ENCODE data around the gene TMEM31.
A peak's percentile ranks its signal among the peaks of the same experiment; 100 is the strongest.

TMEM31 gene, protein sequence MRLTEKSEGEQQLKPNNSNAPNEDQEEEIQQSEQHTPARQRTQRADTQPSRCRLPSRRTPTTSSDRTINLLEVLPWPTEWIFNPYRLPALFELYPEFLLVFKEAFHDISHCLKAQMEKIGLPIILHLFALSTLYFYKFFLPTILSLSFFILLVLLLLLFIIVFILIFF

DNA sequence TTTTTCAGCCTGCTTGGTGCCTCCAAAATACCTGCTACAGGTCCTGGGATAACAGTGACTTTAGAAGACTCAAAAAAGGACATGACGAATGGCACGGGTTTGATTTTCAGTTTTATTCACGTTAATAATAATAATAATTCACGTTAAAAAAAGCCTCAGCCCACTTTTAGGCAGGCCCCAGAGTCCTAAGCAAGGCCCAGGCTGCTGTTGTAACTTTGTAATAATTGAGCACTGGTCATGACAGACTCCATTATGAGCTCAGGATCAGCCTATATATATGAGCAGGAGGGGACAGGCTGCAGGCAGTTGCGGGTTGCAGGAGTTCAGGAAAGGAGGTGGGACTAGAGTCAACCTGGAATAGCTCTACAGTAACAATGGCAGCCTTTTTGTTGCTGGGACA, at the start of gene TMEM31:
TSS of gene TMEM31 (plus strand) at position 301 of the 400 bp plus-strand sequence. CDS start 1,350 bp downstream, outside the sequence.
- Mint-ChIP-seq H3K4me3 (no peak within 1 kb of the TSS), H3K27ac (no peak within 1 kb of the TSS), H3K27me3 (no peaks in the 10 kb centered on the region), H3K36me3 (no peaks in the 10 kb centered on the region), H3K4me1 (no peaks in the 10 kb centered on the region), H3K9me3 (no peaks in the 10 kb centered on the region)

DNA sequence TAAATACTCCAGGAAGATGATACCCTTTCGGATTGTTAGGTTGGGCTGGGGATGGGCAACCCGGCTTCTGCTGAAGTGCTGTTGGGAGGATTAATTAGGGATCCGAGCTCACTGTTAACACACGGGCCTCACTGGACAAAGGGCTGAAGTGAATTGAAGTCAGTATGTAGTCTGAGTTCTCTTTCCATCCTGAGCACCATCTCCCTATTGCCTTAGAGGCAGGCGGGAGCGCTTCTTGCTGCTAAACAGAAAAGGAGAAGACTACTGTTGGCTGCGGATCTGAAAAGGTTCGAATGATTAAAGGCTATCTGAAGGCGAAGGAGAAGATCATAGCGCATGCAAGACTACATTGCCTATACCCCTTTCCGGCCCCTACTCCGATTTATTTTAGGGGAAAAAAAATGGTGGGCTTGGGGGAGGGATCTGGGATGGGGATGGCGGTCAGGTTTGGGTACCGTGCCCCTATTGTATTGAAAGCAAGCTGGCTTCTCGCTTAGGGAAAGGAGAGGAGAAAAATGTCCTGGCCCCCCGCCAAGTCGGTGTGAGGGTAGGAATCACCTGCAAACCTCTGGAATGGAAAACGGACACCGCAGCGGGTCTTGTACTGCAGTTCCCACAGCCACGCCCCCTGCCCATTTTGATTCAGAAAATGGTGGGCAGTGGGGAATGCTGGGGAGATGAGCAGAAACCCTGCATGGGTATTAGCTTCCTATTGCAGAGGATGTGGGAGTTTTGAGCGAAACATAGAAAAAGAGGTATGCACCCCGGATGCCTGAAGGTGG, 46.5 kb upstream of the TMEM31 start:
- Mint-ChIP-seq H3K9me3 (no peaks in the 10 kb centered on the region), H3K4me1 (no peaks in the 10 kb centered on the region), H3K27me3 (peaks cover 6% of the 10 kb centered on the region), H3K27ac (no peak overlapping the region), H3K4me3 (no peak overlapping the region), H3K36me3 (no peaks in the 10 kb centered on the region)

DNA sequence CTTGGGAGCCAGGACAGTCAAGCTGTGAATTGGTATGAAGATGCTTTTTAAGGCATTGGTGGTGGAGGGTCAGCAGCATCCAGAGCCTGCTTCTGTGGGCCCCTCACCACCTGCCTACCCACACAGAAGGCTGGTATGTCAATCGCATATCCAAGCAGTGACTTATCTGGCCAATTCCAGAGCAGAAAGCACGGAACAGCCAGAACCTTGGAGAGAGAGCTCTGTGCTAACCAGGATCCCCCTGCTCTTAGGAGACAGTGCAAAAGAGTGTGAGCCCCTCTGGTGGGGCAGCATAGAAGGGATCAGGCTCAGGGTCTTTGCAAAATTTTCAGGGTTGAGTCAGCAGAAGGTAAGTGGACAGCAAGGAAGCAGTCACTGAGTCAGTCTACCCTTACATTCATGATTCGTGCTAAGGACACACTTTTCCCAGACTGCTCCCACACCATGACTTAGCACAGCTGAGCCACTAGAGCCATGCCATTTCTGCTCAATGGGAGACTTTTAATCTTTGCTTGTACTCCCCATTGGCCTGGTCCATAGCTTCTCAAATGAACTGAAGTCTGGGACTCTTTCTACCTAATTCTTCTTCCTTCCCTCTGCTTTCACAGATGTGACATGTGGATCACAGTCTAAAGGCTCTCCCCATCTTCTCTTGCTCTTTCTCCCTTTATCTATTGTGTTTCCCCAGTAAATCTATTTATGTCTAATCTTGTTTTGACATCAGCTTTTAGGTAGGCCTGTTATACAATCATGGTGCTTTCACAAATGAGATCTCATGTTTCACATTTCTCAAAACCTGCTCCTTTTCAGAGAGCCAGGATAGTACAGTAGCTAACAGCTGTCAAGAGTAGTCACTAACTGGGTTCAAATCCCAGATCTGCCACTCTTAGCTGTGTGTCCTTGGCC, 44.3 kb upstream of the TMEM31 start:
- no peaks in the 10 kb centered on the region for H3K36me3 Mint-ChIP-seq
- no peaks in the 10 kb centered on the region for H3K9me3 Mint-ChIP-seq
- no peak overlapping the region for H3K27ac Mint-ChIP-seq
- peaks cover 4% of the 10 kb centered on the region for H3K27me3 Mint-ChIP-seq
- H3K4me1 Mint-ChIP-seq: no peaks in the 10 kb centered on the region
- H3K4me3 Mint-ChIP-seq: no peak overlapping the region

DNA sequence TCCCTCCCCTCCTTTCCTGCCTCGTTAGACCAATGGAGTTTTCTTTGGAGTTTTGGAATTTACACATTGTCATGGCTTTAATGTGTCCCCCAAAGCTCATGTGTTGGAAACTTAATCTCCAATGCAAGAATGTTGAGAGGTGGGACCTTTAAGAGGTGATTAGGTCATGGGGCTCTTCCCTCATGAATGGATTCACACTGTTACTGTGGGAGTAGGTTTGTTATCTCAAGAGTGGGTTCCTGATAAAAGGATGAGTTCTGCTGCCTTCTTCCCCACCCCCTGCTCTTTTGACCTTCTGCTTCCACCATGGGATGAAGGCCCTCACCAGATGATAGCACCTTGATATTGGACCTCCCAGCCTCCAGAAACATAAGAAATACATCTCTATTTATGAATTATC, 41.0 kb upstream of the TMEM31 start:
- Mint-ChIP-seq H3K36me3 (no peaks in the 10 kb centered on the region), H3K9me3 (no peaks in the 10 kb centered on the region), H3K27ac (no peak overlapping the region), H3K4me1 (no peaks in the 10 kb centered on the region), H3K4me3 (no peak overlapping the region), H3K27me3 (no peaks in the 10 kb centered on the region)

DNA sequence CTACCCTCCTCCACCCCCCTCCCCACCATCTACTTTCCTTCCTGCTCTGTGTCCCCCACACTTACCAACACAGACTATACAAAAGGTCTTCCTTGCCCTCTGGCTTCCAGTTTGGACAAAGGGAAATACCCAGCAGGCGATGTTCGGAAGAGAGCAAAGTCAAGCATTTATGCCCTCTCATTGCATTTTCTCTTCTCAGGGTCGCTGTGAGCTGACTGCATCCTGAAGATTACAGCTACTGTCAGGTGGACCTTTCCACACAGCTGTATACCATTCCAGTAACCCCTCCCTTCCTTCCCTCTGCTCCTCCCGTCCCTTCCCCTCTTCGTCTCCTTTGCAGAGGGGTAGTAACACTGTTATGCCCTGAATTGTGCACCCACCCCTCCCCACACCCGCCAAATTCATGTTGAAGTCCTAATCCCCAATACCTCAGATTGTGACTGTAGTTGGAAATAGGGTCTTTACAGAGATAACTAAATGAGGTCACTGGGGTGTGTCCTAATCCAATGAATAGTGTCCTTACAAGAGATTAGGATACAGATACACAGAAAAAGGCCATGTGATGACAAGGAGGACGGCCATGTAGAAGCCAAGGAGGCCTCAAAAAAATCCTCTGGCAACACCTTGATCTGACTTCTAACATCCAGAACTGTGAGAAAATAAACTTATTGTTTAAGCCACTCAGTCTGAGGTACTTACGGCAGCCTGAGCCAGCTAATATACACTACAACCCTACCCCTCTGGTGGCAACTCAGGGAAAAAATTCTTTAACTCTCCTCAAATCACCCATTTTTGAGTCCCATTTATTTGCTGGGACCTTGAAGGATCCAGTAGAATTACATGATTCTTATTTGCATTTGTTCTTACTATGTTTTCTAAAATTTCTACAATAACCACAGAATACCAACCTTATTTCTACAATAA, 35.9 kb upstream of the TMEM31 start:
- Mint-ChIP-seq H3K27me3 (no peaks in the 10 kb centered on the region), H3K27ac (no peak overlapping the region), H3K4me1 (peaks cover 9% of the 10 kb centered on the region), H3K9me3 (no peaks in the 10 kb centered on the region), H3K4me3 (no peak overlapping the region), H3K36me3 (peaks cover 7% of the 10 kb centered on the region)

DNA sequence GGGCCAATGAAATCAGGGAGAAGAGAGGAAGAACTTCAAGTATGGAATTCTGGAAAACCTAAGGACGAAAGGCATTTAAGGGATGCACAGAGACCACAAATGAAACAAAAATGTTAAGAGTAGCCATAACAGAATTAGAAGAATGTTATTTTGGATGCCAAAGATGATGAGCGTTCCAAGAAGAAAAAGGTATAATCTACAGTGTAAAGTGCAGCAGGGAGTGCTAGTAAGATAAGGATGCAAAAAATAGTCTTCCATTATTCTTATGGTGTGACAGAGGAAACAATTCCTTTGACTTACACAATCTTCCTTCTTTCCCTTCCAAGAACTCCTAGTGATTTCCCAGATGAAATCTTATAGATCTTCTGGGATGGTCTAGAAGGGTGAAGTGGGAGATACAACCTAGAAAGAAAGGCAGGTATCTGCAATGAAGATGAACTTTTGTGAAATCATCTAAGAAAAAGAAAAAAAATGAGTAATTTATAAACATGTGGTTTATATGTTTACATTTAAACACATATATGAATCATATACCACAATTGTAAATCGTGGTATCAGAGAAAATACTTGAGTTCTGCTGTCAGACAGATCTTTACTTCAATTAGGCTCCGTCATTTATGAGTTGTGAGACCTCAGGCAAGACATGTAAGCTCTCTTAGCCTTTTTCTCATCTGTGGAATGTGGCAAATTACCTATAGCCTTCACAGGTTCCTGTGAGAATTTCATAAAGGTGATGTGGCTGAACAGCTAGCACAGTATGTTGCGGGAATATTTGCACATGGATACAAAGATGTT, 32.3 kb upstream of the TMEM31 start:
- no peak overlapping the region for H3K27ac Mint-ChIP-seq
- H3K27me3 Mint-ChIP-seq: no peaks in the 10 kb centered on the region
- no peaks in the 10 kb centered on the region for H3K9me3 Mint-ChIP-seq
- peaks cover 7% of the 10 kb centered on the region for H3K36me3 Mint-ChIP-seq
- no peak overlapping the region for H3K4me3 Mint-ChIP-seq
- peaks cover 9% of the 10 kb centered on the region for H3K4me1 Mint-ChIP-seq

DNA sequence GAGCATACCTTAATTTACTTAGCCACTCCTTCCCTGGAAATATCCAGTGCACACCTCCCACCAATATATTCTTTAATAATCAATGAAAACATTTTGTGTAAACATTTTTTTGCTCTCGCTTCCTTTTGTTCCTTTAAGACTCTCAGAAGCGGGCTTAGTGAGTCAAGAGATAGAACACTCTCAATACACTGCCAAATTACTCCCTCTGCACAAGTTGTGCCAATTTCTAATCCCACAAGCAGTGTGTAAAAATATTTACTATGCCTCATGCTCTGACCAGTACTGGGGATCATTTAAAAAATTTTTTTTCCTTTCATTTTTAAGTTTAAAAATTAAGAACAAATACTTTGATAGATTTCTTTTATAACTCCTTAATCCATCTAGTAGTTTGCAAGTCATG, 29.3 kb upstream of the TMEM31 start:
- Mint-ChIP-seq H3K27ac (no peak overlapping the region), H3K36me3 (peaks cover 16% of the 10 kb centered on the region), H3K4me1 (peaks cover 18% of the 10 kb centered on the region)

DNA sequence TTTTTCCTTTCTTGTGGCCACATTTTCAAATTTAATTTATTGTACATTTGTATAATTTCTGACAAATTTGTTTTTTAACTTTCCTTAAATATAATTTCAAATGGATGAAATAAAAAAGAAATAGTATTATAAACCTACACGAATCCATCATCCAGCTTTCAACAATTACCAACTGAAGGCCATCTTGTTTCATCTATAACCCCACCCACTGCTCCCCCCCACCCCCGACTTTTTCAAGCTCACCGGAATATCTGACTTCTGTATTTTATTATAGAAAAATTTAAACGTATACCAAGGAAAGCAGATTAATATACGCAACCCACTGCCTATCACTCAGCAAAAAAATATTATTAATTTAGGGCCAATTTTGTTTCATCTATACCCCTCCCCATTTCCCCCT, 25.3 kb upstream of the TMEM31 start:
- Mint-ChIP-seq H3K4me1 (peaks cover 9% of the 10 kb centered on the region), H3K4me3 (no peak overlapping the region), H3K9me3 (no peaks in the 10 kb centered on the region), H3K27me3 (no peaks in the 10 kb centered on the region), H3K36me3 (peaks cover 9% of the 10 kb centered on the region), H3K27ac (peak overlapping the region; percentile 91)

More for the DNA sequence above, 29.3 kb upstream of the TMEM31 start:
- Mint-ChIP-seq H3K4me3 (no peak overlapping the region), H3K27me3 (no peaks in the 10 kb centered on the region), H3K9me3 (no peaks in the 10 kb centered on the region)

DNA sequence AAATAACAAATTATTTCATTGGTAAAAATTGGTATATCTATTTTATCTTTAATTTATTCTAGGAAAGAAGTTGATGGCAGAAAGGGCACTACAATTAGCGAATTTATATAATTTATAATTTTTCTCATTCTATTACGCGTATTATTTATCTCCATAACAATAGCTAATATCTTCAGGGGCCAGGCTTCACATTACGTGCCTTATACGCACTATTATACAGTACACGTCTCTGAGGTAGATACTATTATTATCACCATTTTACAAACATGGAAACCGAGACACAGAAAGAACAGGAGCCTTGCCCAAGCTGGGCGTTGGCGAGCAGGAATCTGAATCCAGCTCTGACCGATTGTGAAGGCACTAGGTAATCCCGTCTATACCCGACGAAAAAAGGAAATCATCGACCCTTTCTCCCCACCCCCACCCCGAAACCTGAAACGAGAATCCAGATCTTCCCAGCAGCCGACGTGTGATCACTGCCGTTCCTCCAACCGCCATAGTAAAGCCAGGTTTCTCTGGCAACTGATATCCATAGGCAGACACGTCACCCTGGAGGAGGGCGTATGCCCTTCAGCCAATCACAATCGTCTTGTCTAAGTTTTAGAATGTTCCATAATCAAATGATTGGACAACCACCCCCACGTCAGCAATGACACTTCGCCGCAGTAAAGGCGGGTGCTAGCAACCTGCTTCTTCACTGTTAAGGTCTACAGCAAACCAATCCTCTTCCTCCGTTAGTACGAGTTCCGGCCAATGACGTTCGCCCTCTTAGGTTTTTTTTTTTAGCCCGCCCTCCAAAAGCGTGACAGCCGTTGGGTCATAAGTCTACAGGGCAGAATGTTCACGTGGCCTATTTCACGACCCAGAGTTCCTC, 24.3 kb upstream of the TMEM31 start, which contains the start of gene MORF4L2:
TSS of gene MORF4L2 (minus strand) at position 501 of the 874 bp plus-strand sequence. CDS start 9,672 bp downstream, outside the sequence.
- Mint-ChIP-seq H3K4me1 (peaks cover 9% of the 10 kb centered on the region), H3K9me3 (no peaks in the 10 kb centered on the region), H3K36me3 (peaks cover 9% of the 10 kb centered on the region), H3K27me3 (no peaks in the 10 kb centered on the region), H3K27ac (peak within 1 kb of the TSS; percentile 91), H3K4me3 (no peak within 1 kb of the TSS)

DNA sequence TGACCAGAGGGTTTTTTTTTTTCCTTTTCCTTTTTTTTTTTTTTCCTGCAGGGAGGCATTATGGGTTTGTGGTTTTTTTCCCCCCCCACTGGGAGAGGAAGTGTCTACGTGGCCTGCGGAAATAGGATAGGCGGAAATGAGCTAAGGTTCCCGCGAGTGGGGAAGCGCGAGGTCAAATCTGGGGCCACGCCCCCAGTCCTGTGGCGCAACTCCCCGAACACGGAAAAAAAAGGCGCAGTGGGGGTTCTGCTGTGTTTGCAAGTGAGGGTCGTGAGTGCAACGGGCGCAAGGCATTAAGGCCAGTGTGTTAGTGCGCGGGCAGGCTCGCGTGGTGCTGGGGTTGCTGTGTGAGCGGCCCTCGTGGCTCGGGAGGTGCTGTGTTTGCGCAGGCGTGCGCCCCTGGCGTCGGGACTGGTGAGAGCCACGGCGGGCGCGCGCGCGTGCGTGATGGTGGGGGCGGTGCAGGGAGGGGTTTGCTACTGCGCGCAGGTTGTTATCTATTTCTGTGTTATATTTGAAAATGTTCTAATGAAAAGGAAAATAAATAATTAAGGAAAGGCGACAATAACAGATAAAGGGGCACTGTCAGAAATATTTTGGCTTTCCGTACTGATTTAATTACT, 23.5 kb upstream of the TMEM31 start:
- H3K9me3 Mint-ChIP-seq: no peaks in the 10 kb centered on the region
- peaks cover 9% of the 10 kb centered on the region for H3K36me3 Mint-ChIP-seq
- no peak overlapping the region for H3K27ac Mint-ChIP-seq
- H3K4me1 Mint-ChIP-seq: peaks cover 9% of the 10 kb centered on the region
- no peak overlapping the region for H3K4me3 Mint-ChIP-seq
- H3K27me3 Mint-ChIP-seq: no peaks in the 10 kb centered on the region

DNA sequence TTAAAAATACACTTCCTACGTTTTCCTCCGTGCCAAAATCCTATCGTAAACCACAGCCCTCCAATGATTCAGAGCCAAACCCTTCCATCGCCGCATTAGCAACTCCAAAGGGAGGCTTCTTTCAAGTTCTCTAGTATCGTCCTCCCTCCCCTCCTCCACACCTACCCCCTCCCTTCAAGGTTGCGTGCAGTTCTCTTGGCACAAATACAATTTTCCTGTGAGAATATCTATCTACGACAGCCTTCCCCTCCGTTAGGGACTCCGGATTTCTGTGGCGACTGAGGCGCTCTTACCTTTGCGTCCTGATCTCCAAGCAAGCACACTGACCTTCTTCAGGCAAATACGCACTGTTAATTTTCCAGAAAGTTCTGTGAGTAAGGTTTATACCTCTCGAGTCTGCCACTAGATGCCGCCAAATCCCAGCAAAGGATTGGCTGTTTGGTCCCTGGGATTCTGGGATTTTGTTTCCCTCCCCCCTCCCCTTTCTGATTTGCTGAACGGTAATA, 23.0 kb upstream of the TMEM31 start:
- Mint-ChIP-seq H3K27me3 (no peaks in the 10 kb centered on the region), H3K27ac (no peak overlapping the region), H3K9me3 (no peaks in the 10 kb centered on the region), H3K36me3 (peaks cover 9% of the 10 kb centered on the region), H3K4me3 (no peak overlapping the region), H3K4me1 (peaks cover 9% of the 10 kb centered on the region)

DNA sequence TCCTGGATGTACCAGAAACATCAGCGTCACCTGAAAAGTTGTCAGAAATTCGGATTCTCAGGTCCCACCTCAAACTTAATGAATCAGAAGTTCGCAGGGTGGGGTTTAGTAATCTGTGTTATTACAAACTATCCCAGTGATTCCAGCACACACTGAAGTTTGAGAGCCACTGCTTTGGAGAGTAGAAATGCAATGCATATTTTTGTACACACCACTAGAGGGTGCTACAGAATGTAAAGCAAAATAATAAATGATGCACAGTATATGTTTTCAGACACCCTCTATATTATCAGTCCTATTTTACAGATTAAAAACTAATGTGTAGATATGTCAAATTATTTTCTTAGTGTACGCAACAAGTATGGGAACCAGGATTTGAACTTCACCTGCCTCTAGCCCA, 21.8 kb upstream of the TMEM31 start:
- Mint-ChIP-seq H3K9me3 (no peaks in the 10 kb centered on the region), H3K27me3 (no peaks in the 10 kb centered on the region), H3K4me3 (no peak overlapping the region)

DNA sequence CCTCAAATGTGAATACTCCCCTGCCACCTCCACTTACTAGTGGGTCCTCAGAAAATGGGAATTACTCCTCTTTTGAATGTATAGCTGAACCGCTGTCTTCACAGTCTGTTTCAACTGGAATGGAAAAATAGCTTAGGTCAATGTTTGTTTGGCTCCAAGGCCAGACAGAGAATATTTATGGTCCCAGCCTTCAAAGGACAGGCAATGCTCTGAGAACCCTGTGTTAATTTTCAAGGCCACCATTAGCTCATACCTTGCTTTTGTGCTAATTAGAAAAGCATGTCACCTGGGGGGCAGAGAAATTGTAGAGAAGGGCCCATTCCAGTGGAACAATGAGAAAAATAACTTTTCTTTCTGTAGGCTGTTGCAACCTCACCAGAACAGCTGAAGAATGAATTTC, 19.6 kb upstream of the TMEM31 start:
- Mint-ChIP-seq H3K4me3 (no peak overlapping the region), H3K27ac (no peak overlapping the region), H3K36me3 (no peaks in the 10 kb centered on the region), H3K27me3 (no peaks in the 10 kb centered on the region), H3K4me1 (no peaks in the 10 kb centered on the region), H3K9me3 (no peaks in the 10 kb centered on the region)

More for the DNA sequence above, 21.8 kb upstream of the TMEM31 start:
- H3K27ac Mint-ChIP-seq: no peak overlapping the region
- peaks cover 5% of the 10 kb centered on the region for H3K36me3 Mint-ChIP-seq
- peaks cover 6% of the 10 kb centered on the region for H3K4me1 Mint-ChIP-seq
